ENCODE data around the gene ZEB2.

ZEB2 gene

GRCh38 chr2:144548088-144548487 lies 28.2 kb upstream of the ZEB2 start:
- Histone ChIP-seq H2BK12ac (ENCODE audit: low read length) (no peak overlapping the region), H3K9me3 (ENCODE audit: insufficient read depth, low read depth, low read length) (no peaks in the 10 kb centered on the region), H3K4me1 (ENCODE audit: control insufficient read depth in 1 of 2, insufficient read depth in 2 of 2, low read length in 2 of 2) (no peaks in the 10 kb centered on the region), H2BK5ac (ENCODE audit: low read depth, low read length, poor library complexity) (no peak overlapping the region), H3K9ac (ENCODE audit: low read length) (no peak overlapping the region), H3K14ac (ENCODE audit: low read length) (no peak overlapping the region), H3K27me3 (ENCODE audit: insufficient read depth, low read length) (no peaks in the 10 kb centered on the region), H3K4me2 (ENCODE audit: low read length) (no peak overlapping the region), H4K91ac (ENCODE audit: low read depth, low read length) (no peak overlapping the region), H3K18ac (ENCODE audit: low read length) (no peak overlapping the region), H4K12ac (ENCODE audit: low read depth, low read length) (no peak overlapping the region), H3K4me3 (ENCODE audit: low read depth, low read length) (no peak overlapping the region), H3K36me3 (ENCODE audit: control insufficient read depth in 1 of 2, insufficient read depth in 2 of 2, low read length in 2 of 2) (no peaks in the 10 kb centered on the region), H3K79me1 (ENCODE audit: low read length) (no peaks in the 10 kb centered on the region), H2AK5ac (ENCODE audit: low read length) (no peak overlapping the region), H3K27ac (ENCODE audit: low read depth, low read length) (no peak overlapping the region), H3K4ac (ENCODE audit: low read depth, low read length) (no peak overlapping the region), H3K79me2 (ENCODE audit: control insufficient read depth, insufficient read depth, low read length, poor library complexity) (no peaks in the 10 kb centered on the region), H4K8ac (ENCODE audit: low read depth, low read length) (no peak overlapping the region), H3K23ac (ENCODE audit: low read length) (no peak overlapping the region), H2AFZ (ENCODE audit: insufficient read depth, low read length, poor library complexity) (no peak overlapping the region), H2BK120ac (ENCODE audit: insufficient read depth, low read length, poor library complexity) (no peak overlapping the region)
- no peak for DNase-seq
- no CpG with 5 or more reads among the region's 1 CpG for WGBS (ENCODE audit: extremely low coverage, insufficient coverage, insufficient read length)

- H3K27ac ChIP-seq (ENCODE audit: low read depth, low read length): no peak overlapping the region
Observed at GRCh38 chr2:144547494-144547893, 27.6 kb upstream of the ZEB2 start.

DNA sequence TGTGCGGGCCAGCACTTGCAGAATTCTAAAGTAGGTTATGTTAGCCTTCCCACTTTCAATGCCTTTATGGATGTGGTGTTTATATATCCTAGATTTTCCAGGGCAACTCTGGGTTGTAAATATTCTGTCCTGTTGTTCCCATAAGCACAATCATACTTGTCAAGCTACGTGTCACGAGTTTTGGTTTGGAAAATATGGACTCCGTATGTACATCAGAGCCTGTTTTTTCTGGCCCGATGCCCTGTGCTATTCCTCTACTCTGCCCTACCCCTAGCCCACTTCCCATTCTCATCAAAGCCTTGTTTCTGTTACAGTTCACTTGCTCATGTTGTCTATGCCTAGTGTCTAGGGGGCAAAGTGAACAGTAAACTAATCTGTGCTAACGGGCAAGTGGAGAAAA lies 27.0 kb upstream of the ZEB2 start:
- H3K27ac ChIP-seq (ENCODE audit: low read depth, low read length): no peak overlapping the region
- H3K79me1 ChIP-seq (ENCODE audit: low read length): no peaks in the 10 kb centered on the region
- H3K27me3 ChIP-seq (ENCODE audit: insufficient read depth, low read length): no peaks in the 10 kb centered on the region
- no peak overlapping the region for H2BK12ac ChIP-seq (ENCODE audit: low read length)
- no peak overlapping the region for H2BK5ac ChIP-seq (ENCODE audit: low read depth, low read length, poor library complexity)
- H2BK120ac ChIP-seq (ENCODE audit: insufficient read depth, low read length, poor library complexity): no peak overlapping the region
- H3K23ac ChIP-seq (ENCODE audit: low read length): no peak overlapping the region
- no peak overlapping the region for H3K4ac ChIP-seq (ENCODE audit: low read depth, low read length)
- no peak overlapping the region for H3K14ac ChIP-seq (ENCODE audit: low read length)
- H4K12ac ChIP-seq (ENCODE audit: low read depth, low read length): no peak overlapping the region
- no peak overlapping the region for H3K18ac ChIP-seq (ENCODE audit: low read length)
- no peak overlapping the region for H3K9ac ChIP-seq (ENCODE audit: low read length)
- no peaks in the 10 kb centered on the region for H3K79me2 ChIP-seq (ENCODE audit: control insufficient read depth, insufficient read depth, low read length, poor library complexity)
- no peak overlapping the region for H2AK5ac ChIP-seq (ENCODE audit: low read length)
- WGBS (ENCODE audit: extremely low coverage, insufficient coverage, insufficient read length): no CpG with 5 or more reads among the region's 6 CpGs
- H3K4me1 ChIP-seq (ENCODE audit: control insufficient read depth in 1 of 2, insufficient read depth in 2 of 2, low read length in 2 of 2): no peaks in the 10 kb centered on the region
- no peak overlapping the region for H3K4me3 ChIP-seq (ENCODE audit: low read depth, low read length)
- no peak overlapping the region for H4K8ac ChIP-seq (ENCODE audit: low read depth, low read length)
- H2AFZ ChIP-seq (ENCODE audit: insufficient read depth, low read length, poor library complexity): no peak overlapping the region
- no peak overlapping the region for H4K91ac ChIP-seq (ENCODE audit: low read depth, low read length)
- H3K36me3 ChIP-seq (ENCODE audit: control insufficient read depth in 1 of 2, insufficient read depth in 2 of 2, low read length in 2 of 2): no peaks in the 10 kb centered on the region
- DNase-seq: no peak
- no peaks in the 10 kb centered on the region for H3K9me3 ChIP-seq (ENCODE audit: insufficient read depth, low read depth, low read length)
- H3K4me2 ChIP-seq (ENCODE audit: low read length): no peak overlapping the region

More at GRCh38 chr2:144547494-144547893, 27.6 kb upstream of the ZEB2 start:
- no peak overlapping the region for H3K18ac ChIP-seq (ENCODE audit: low read length)
- no peak overlapping the region for H2BK5ac ChIP-seq (ENCODE audit: low read depth, low read length, poor library complexity)
- no peaks in the 10 kb centered on the region for H3K36me3 ChIP-seq (ENCODE audit: control insufficient read depth in 1 of 2, insufficient read depth in 2 of 2, low read length in 2 of 2)
- no peaks in the 10 kb centered on the region for H3K27me3 ChIP-seq (ENCODE audit: insufficient read depth, low read length)
- no peak overlapping the region for H4K8ac ChIP-seq (ENCODE audit: low read depth, low read length)
- H3K4me1 ChIP-seq (ENCODE audit: control insufficient read depth in 1 of 2, insufficient read depth in 2 of 2, low read length in 2 of 2): no peaks in the 10 kb centered on the region
- H4K12ac ChIP-seq (ENCODE audit: low read depth, low read length): no peak overlapping the region
- no peak overlapping the region for H3K4me3 ChIP-seq (ENCODE audit: low read depth, low read length)
- no peak for DNase-seq
- no peaks in the 10 kb centered on the region for H3K79me1 ChIP-seq (ENCODE audit: low read length)
- no peak overlapping the region for H3K4ac ChIP-seq (ENCODE audit: low read depth, low read length)
- H2AK5ac ChIP-seq (ENCODE audit: low read length): no peak overlapping the region
- H3K9me3 ChIP-seq (ENCODE audit: insufficient read depth, low read depth, low read length): no peaks in the 10 kb centered on the region
- H3K14ac ChIP-seq (ENCODE audit: low read length): no peak overlapping the region
- no peak overlapping the region for H2BK12ac ChIP-seq (ENCODE audit: low read length)
- H3K4me2 ChIP-seq (ENCODE audit: low read length): no peak overlapping the region
- no CpG with 5 or more reads among the region's 6 CpGs for WGBS (ENCODE audit: extremely low coverage, insufficient coverage, insufficient read length)
- H3K79me2 ChIP-seq (ENCODE audit: control insufficient read depth, insufficient read depth, low read length, poor library complexity): no peaks in the 10 kb centered on the region
- no peak overlapping the region for H4K91ac ChIP-seq (ENCODE audit: low read depth, low read length)
- no peak overlapping the region for H3K9ac ChIP-seq (ENCODE audit: low read length)
- no peak overlapping the region for H2BK120ac ChIP-seq (ENCODE audit: insufficient read depth, low read length, poor library complexity)
- no peak overlapping the region for H3K23ac ChIP-seq (ENCODE audit: low read length)
- no peak overlapping the region for H2AFZ ChIP-seq (ENCODE audit: insufficient read depth, low read length, poor library complexity)

GRCh38 chr2:144545787-144546186 lies 25.9 kb upstream of the ZEB2 start:
- no peak overlapping the region for H4K91ac ChIP-seq (ENCODE audit: low read depth, low read length)
- no peak overlapping the region for H2AK5ac ChIP-seq (ENCODE audit: low read length)
- H3K4me2 ChIP-seq (ENCODE audit: low read length): no peak overlapping the region
- no peak overlapping the region for H4K12ac ChIP-seq (ENCODE audit: low read depth, low read length)
- H2BK120ac ChIP-seq (ENCODE audit: insufficient read depth, low read length, poor library complexity): no peak overlapping the region
- no peaks in the 10 kb centered on the region for H3K79me1 ChIP-seq (ENCODE audit: low read length)
- H2BK12ac ChIP-seq (ENCODE audit: low read length): no peak overlapping the region
- WGBS (ENCODE audit: extremely low coverage, insufficient coverage, insufficient read length): no CpG with 5 or more reads among the region's 2 CpGs
- no peak overlapping the region for H3K18ac ChIP-seq (ENCODE audit: low read length)
- no peaks in the 10 kb centered on the region for H3K9me3 ChIP-seq (ENCODE audit: insufficient read depth, low read depth, low read length)
- no peak overlapping the region for H3K23ac ChIP-seq (ENCODE audit: low read length)
- H3K27me3 ChIP-seq (ENCODE audit: insufficient read depth, low read length): no peaks in the 10 kb centered on the region
- no peaks in the 10 kb centered on the region for H3K79me2 ChIP-seq (ENCODE audit: control insufficient read depth, insufficient read depth, low read length, poor library complexity)
- H3K4me3 ChIP-seq (ENCODE audit: low read depth, low read length): no peak overlapping the region
- H3K4ac ChIP-seq (ENCODE audit: low read depth, low read length): no peak overlapping the region
- H4K8ac ChIP-seq (ENCODE audit: low read depth, low read length): no peak overlapping the region
- no peak for DNase-seq
- no peak overlapping the region for H3K14ac ChIP-seq (ENCODE audit: low read length)
- H2BK5ac ChIP-seq (ENCODE audit: low read depth, low read length, poor library complexity): no peak overlapping the region
- no peaks in the 10 kb centered on the region for H3K4me1 ChIP-seq (ENCODE audit: control insufficient read depth in 1 of 2, insufficient read depth in 2 of 2, low read length in 2 of 2)
- H3K9ac ChIP-seq (ENCODE audit: low read length): no peak overlapping the region
- H3K36me3 ChIP-seq (ENCODE audit: control insufficient read depth in 1 of 2, insufficient read depth in 2 of 2, low read length in 2 of 2): no peaks in the 10 kb centered on the region
- no peak overlapping the region for H2AFZ ChIP-seq (ENCODE audit: insufficient read depth, low read length, poor library complexity)
- no peak overlapping the region for H3K27ac ChIP-seq (ENCODE audit: low read depth, low read length)
